A172 (cell line): ENCODE measurements around the gene SLC26A9. TPM values are rescaled to one million over a fixed set of nuclear protein-coding genes. Genes with fewer than 3 reads are reported as not detected.

ENCODE experiments used
- DNase-seq: peaks from one replicate; pipeline ENCODE4 v3.0.0-alpha.2; 2015; ENCODE audit warnings: low spot score
- total RNA-seq: library from RNA; depleted of rRNA; stranded (reverse); fragments of >200 nt; shearing (Covaris generic); gene quantifications from 2 replicates; pipeline ENCODE4 v1.2.3, GENCODE V29; 2014

SLC26A9 gene
- total RNA-seq, 1 experiment from 2014 or later, result not detected

GRCh38 chr1:205973377-205974232 lies 30.3 kb upstream of the SLC26A9 start:
- no peak for DNase-seq

GRCh38 chr1:205972491-205973168 lies 29.4 kb upstream of the SLC26A9 start:
- DNase-seq, result no peak

DNA sequence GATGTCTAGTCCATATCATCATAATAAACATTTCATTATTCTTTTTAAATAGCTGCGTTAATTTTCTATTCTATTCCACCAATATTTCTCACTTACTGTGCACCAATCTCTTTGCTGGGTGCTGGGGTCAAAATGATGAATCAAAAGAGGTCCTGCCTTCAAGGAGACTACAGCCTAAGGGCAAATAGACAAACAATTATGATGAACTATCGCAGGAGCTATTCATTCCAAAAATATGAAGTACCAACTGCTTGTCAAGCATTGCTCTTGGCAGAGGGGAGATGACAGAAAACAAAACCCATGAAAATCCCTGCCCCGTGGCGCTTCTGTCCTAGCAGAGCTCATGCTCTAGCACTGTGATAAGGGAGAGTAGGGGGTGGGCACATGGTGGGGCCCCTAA lies 28.8 kb upstream of the SLC26A9 start:
- DNase-seq, result no peak

DNA sequence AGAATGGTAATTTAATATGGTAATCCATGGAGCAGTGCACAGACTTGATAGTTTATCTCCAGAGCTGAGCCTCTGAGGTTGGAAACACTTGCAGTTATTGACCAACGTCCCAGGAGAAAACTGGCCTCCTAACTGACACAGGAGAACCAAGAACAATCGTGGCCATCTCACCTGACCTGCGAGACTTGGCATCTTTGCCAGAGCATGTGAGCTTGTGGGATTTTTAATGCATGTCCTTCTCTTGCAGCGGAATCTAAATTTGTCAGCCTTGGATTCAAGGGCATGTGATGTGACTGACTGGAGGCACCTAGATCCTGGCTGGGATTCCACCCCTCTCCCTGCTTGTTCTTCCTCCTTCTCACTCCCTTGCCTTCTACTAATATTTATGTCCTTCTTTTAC lies 27.8 kb upstream of the SLC26A9 start:
- no peak for DNase-seq

- peak; percentile 37 for DNase-seq
These were observed 27.2 kb upstream of the SLC26A9 start for GRCh38 chr1:205970486-205970885.

GRCh38 chr1:205969229-205969628 lies 26.0 kb upstream of the SLC26A9 start:
- DNase-seq, result no peak

GRCh38 chr1:205967554-205968335 lies 24.5 kb upstream of the SLC26A9 start:
- DNase-seq, result no peak

DNA sequence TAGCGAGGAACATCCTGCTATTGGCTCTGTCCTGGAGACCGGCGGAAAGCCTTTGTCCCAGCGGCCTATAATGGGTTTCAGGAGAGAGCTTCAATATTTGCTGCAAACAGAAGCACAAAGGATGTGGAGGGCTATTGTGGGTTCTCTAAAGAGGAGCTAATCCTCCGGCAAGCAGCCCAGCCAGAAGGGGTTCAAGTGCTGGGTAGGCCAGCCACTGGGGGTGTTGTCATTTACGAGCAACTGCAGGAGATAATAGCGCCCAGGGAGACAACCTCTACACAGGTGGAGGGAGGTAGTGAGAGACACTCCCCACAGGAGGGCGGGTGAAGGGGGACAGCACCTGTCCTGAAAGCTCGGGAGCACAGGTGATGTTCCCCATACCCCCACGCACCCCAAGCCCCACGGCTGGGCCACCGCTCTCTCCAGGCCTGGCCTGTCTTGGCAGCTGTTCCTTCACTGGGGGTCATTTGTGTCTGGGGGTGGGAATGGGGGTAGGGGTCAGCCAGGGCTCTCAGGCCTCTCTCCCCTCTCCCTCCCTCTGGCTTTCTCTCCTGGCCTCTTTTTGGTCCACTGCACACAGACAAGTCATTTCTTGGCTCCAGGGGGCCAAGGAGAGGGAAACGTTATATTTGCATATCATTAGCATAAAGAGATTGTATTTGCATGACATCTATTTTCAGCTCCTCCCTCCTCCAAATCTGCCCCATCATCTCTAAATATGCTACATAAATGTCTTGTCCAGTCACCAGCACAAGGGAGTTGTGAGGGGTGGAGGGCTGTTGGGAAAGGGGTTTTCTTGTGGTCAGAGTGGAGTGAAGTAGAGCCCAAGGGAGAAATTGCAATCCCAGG lies 22.0 kb upstream of the SLC26A9 start:
- no peak for DNase-seq

- peak; percentile 85 for DNase-seq
These were observed 20.3 kb upstream of the SLC26A9 start for GRCh38 chr1:205963352-205964155.

DNA sequence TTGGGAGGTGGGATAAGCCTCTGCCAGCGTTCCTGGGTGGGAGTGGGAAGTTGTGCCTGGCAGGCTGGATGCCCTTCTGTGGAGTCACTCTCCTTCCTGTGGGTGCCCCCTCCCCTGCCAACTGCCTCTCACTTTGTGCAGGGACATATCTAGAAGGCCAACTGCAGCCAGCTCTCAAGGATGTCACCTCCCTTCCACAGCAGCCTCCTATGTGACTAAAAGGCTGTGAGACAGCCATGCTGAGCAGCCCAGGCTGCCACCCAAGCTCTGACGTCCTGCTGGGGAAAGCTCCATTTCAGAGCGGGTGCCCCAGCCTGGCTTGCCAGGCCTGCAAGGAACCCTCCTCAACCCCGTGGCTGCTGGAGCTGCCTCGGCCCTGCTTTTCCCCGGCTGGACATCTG lies 19.6 kb upstream of the SLC26A9 start:
- no peak for DNase-seq

DNA sequence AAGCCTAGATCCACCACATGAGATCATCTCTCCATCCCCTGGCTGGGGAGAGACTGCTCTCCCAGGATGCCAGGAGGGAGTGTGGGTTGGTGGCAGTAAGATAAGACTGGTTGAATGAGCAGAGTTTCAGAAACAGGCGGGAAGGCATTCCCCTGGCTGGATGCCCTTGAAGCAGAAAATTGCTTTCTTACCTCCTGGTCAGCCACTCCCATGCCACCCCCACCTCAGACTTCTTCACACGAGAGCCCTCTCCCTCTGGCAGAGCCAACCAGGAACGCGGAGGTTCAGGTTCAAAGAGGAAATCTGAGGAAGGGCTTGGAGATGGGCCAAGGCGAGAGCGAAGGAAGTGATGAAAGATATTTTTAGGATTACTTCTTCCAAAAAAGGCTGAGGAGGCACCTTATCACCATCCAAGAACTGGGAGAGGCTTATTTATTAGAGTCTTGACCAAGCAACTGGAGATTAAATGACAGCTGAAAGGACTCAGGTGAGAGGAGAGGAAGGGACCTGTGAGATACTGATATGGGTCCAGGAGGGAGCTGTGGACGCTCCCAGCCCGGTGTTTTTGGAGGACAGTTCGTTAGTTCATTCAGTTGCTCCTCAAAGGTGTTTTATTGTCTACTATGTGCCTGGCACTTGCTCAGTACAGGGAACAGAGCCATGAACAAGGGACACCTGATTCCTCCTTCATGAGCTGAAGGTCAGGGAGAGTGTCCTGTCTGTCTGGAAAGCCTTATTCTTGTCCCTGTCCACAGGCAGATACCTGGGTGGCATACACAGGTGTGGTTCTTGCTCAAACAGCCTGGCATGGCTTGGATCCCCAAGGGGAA lies 18.9 kb upstream of the SLC26A9 start:
- peak; percentile 67 for DNase-seq

DNA sequence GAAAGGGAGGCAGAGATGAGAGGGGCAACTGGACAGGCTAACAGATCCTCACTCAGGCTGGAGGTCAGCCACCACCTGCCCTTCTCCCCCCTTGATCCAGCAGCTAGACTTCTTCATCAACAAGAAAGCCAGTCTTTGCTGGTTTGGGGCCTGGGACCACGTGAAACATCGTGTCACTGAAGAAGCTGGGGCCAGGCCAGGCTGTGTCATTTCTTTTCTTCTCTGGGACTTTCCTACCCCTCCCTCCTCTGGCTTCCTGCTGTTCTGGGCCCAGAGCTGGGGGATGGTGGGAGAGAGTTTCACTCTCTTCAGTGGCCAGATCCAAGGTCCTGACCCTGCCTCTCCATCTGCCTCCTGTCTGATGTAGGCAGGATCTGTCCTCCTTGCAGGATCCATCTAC lies 18.1 kb upstream of the SLC26A9 start:
- DNase-seq, result peak; percentile 75

DNA sequence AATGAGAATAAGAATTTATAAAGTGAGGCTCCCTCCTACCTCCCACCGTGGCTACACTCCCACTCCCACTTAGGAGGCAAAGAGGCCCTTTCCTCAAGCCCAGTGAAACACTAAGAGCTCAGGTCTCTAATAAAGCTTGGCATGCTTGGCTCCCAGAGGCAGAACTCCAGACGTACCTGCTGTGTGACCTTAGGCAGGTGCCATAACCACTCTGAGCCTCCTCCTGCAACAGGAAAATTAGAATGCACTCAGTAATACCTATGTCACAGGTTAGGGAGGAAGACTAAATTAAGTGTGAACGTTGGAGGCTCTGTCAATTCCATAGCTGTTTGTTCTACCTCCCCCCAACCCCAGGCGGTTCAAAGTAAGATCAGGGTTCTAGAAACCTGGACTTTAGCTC lies 16.5 kb upstream of the SLC26A9 start:
- DNase-seq, result no peak

DNA sequence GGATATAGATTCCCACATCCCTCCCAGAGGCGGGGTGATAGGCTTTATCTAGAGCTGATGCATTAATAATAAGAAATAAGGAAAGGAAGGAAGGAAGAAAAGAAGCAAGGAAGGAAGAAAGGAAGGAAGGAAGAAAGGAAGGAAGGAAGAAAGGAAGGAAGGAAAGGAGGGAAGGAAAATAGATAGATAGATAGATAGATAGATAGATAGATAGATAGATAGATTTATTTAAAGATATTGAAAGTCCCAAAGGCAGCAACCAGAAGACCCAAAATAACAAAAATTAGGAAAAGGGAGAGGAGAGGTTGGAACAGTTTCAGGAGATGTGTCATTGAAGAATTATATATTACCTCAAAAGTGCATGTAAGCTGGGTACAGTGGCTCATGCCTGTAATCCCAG lies 12.2 kb upstream of the SLC26A9 start:
- DNase-seq, result no peak

DNA sequence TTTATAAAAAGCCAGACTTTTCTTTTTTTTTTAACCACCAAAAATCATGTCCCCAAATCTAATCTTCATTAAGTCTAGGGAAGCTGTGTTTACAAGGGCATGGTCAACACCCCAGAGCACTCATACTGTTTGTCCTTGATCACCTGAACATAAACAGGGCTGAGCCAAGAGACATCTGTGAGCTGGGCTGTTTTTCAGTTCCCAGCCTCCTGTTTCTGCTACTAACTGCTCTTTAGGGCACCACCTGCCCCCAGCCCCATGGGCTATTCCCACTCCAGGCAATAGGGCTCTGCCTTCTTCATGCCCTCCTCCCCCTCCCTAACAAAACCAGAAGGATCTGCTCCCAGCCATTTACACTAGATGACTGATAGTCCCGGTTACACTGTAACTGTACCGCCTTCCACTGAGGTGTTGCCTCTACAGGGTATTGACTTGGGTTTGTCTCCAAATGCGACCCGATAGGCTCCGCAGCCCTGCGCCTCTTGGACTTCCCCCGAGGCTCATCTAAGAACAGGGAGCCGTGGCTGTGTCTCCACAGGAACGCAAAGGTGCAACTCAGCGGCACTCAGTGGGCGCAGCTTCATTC lies 11.7 kb upstream of the SLC26A9 start:
- DNase-seq, result no peak

DNA sequence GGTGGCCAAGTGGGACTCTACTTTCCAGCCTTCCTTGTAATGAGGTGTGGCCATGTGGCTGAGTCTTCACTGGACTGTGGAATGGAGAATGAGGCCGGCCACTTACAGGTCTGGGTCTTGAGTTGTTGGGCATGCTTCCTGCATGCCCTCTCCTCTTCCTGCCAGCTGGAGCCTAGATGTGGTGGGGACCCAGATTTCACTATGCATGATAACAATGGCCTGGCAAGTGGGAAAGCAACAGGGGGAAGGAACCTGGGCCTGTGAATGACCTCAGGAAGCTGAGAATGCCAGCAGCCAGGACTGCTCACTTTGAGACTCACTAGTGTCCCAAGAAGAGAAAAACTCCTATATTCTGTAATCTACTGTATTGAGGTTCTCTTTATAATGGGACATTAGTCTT lies 8.5 kb upstream of the SLC26A9 start:
- no peak for DNase-seq

- DNase-seq, result peak; percentile 79
These were observed 7.7 kb upstream of the SLC26A9 start for GRCh38 chr1:205950826-205951549.

GRCh38 chr1:205950280-205950679 lies 7.0 kb upstream of the SLC26A9 start:
- DNase-seq, result peak; percentile 67

- DNase-seq, result no peak
These were observed 6.5 kb upstream of the SLC26A9 start for GRCh38 chr1:205949753-205950152.
